GM21360 (cell line): Measurements from ENCODE around the gene TBCEL.

ENCODE experiments used
- ATAC-seq: cut with Tn5 transposase; IDR thresholded peaks from one replicate; pipeline ENCODE4 v1.9.1; 2021; ENCODE audit warnings: mild to moderate bottlenecking, moderate library complexity; ENCODE audit not compliant: unreplicated experiment

The TBCEL gene

GRCh38 chr11:121132211-121132976, 108.5 kb downstream of the TBCEL start:
- ATAC-seq, result no peak

- ATAC-seq, result no peak
These were observed 110.9 kb downstream of the TBCEL start for GRCh38 chr11:121134741-121135312.

- no peak for ATAC-seq
These were observed 113.1 kb downstream of the TBCEL start for GRCh38 chr11:121137005-121137404.

GRCh38 chr11:121138259-121138658, 114.4 kb downstream of the TBCEL start:
- no peak for ATAC-seq

- ATAC-seq, result no peak
These were observed 116.5 kb downstream of the TBCEL start for GRCh38 chr11:121140369-121140768.
